ENCODE data around the gene CAPN12. TPM values are rescaled to one million over a fixed set of nuclear protein-coding genes. Genes with fewer than 3 reads are reported as not detected.
"Not testable (repeated sequence)": the region's sequence is repeated elsewhere in the genome, so short reads cannot be mapped to it uniquely, and the experiment has no call there.

The CAPN12 gene
- total RNA-seq, 2 experiments from 2014 or later, result 1.6 to 2.0 TPM

- no peak for TF ChIP-seq CTCF (IDR thresholded peaks at IDR 0.05)
- Histone ChIP-seq H3K4me1 (ENCODE audit: insufficient read depth, low read length) (peaks cover 14% of the 10 kb centered on the region), H3K36me3 (ENCODE audit: insufficient read depth, low read length) (no peaks in the 10 kb centered on the region), H3K4me3 (ENCODE audit: low read length) (no peak within 1 kb of the TSS), H3K9me3 (ENCODE audit: control insufficient read depth in 1 of 2, insufficient read depth in 1 of 2, low read length in 2 of 2) (no peaks in the 10 kb centered on the region), H3K27me3 (ENCODE audit: control insufficient read depth in 1 of 2, insufficient read depth in 2 of 2, low read length in 2 of 2) (no peaks in the 10 kb centered on the region), H3K27ac (ENCODE audit: low read depth in 1 of 2, low read length in 2 of 2) (no peak within 1 kb of the TSS)
- intact Hi-C loops (cut with DNase I, micrococcal nuclease), result loop anchor here in 1 of 2 experiments (2.0 kb wide), 1 partner anchor 21 kb away; no protein-coding TSS in a partner anchor
- H3K36me3 Mint-ChIP-seq (ENCODE audit: low read depth), result no peaks in the 10 kb centered on the region
- no peaks in the 10 kb centered on the region for H3K27me3 Mint-ChIP-seq
- H3K9me3 Mint-ChIP-seq, result no peaks in the 10 kb centered on the region
- ChIA-PET CTCF (no interaction called here), POLR2A (no interaction called here)
- DNase-seq (no peak), ATAC-seq (ENCODE audit: poor library complexity) (no peak)
- H3K4me1 Mint-ChIP-seq (ENCODE audit: low read depth), result peaks cover 7% of the 10 kb centered on the region
- peak within 1 kb of the TSS; percentile 30 for H3K4me3 Mint-ChIP-seq
- no peak within 1 kb of the TSS for H3K27ac Mint-ChIP-seq
Observed at GRCh38 chr19:38773469-38774177, 29.3 kb upstream of the CAPN12 start, which contains the start of gene LGALS7. Gene LGALS7, minus strand, starts transcription at chr19:38773517. Its CDS starts 25 bp downstream, at chr19:38773492.

- H3K27ac Mint-ChIP-seq; H3K36me3 Mint-ChIP-seq (ENCODE audit: low read depth); H3K36me3 ChIP-seq (ENCODE audit: insufficient read depth, low read length); POLR2A ChIA-PET; DNase-seq; H3K4me1 Mint-ChIP-seq (ENCODE audit: low read depth); H3K27me3 Mint-ChIP-seq; H3K9me3 ChIP-seq (ENCODE audit: control insufficient read depth in 1 of 2, insufficient read depth in 1 of 2, low read length in 2 of 2); H3K27ac ChIP-seq (ENCODE audit: low read depth in 1 of 2, low read length in 2 of 2); H3K9me3 Mint-ChIP-seq; H3K4me3 ChIP-seq (ENCODE audit: low read length); H3K4me3 Mint-ChIP-seq; intact Hi-C loops (cut with DNase I, micrococcal nuclease); ATAC-seq (ENCODE audit: poor library complexity); CTCF ChIA-PET; H3K27me3 ChIP-seq (ENCODE audit: control insufficient read depth in 1 of 2, insufficient read depth in 2 of 2, low read length in 2 of 2): not testable (repeated sequence)
- H3K4me1 ChIP-seq (ENCODE audit: insufficient read depth, low read length), result peaks cover 14% of the 10 kb centered on the region
Observed at GRCh38 chr19:38771569-38771968, 27.3 kb upstream of the CAPN12 start.

- H3K4me1 Mint-ChIP-seq (ENCODE audit: low read depth); CTCF ChIA-PET; intact Hi-C loops (cut with DNase I, micrococcal nuclease); H3K9me3 ChIP-seq (ENCODE audit: control insufficient read depth in 1 of 2, insufficient read depth in 1 of 2, low read length in 2 of 2); H3K4me3 Mint-ChIP-seq; H3K36me3 Mint-ChIP-seq (ENCODE audit: low read depth); H3K27ac ChIP-seq (ENCODE audit: low read depth in 1 of 2, low read length in 2 of 2); H3K27ac Mint-ChIP-seq; H3K4me3 ChIP-seq (ENCODE audit: low read length); H3K27me3 Mint-ChIP-seq; H3K36me3 ChIP-seq (ENCODE audit: insufficient read depth, low read length); POLR2A ChIA-PET; H3K9me3 Mint-ChIP-seq; DNase-seq; H3K27me3 ChIP-seq (ENCODE audit: control insufficient read depth in 1 of 2, insufficient read depth in 2 of 2, low read length in 2 of 2): not testable (repeated sequence)
- ATAC-seq (ENCODE audit: poor library complexity), result peak; percentile 70
- H3K4me1 ChIP-seq (ENCODE audit: insufficient read depth, low read length), result peaks cover 14% of the 10 kb centered on the region
Observed at GRCh38 chr19:38770949-38771275, 26.6 kb upstream of the CAPN12 start.

- ChIA-PET CTCF (interaction anchor here (0.7 to 2.0 kb wide), 18 partner anchors 10 to 367 kb away, joined by 3 to 17 read pairs (median 5); partner anchors contain the start of genes ECH1, FAM98C, MRPS12 and NFKBIB), POLR2A (interaction anchor here (0.6 to 1.7 kb wide), 16 partner anchors 9 to 367 kb away, joined by 4 to 20 read pairs (median 6); partner anchors contain the start of genes ECH1, EIF3K, FAM98C and HNRNPL)
- H3K9me3 Mint-ChIP-seq; H3K4me1 Mint-ChIP-seq (ENCODE audit: low read depth); intact Hi-C loops (cut with DNase I, micrococcal nuclease); H3K27ac Mint-ChIP-seq; H3K27ac ChIP-seq (ENCODE audit: low read depth in 1 of 2, low read length in 2 of 2); H3K27me3 Mint-ChIP-seq; H3K9me3 ChIP-seq (ENCODE audit: control insufficient read depth in 1 of 2, insufficient read depth in 1 of 2, low read length in 2 of 2); H3K27me3 ChIP-seq (ENCODE audit: control insufficient read depth in 1 of 2, insufficient read depth in 2 of 2, low read length in 2 of 2); H3K36me3 ChIP-seq (ENCODE audit: insufficient read depth, low read length); H3K36me3 Mint-ChIP-seq (ENCODE audit: low read depth); H3K4me3 Mint-ChIP-seq; DNase-seq: not testable (repeated sequence)
- Histone ChIP-seq H3K4me3 (ENCODE audit: low read length) (peak overlapping the region; percentile 48), H3K4me1 (ENCODE audit: insufficient read depth, low read length) (peaks cover 14% of the 10 kb centered on the region)
- ATAC-seq (ENCODE audit: poor library complexity), result peak; percentile 21
Observed at GRCh38 chr19:38770228-38770948, 26.1 kb upstream of the CAPN12 start.
